HG02623 (cell line): ENCODE results near the gene RETREG1.

Experiments used
- ATAC-seq: cut with Tn5 transposase; IDR thresholded peaks from one replicate; pipeline ENCODE4 v1.9.1; 2021; ENCODE audit warnings: moderate library complexity; ENCODE audit not compliant: unreplicated experiment

The RETREG1 gene

GRCh38 chr5:16534280-16534679 lies 82.5 kb downstream of the RETREG1 start:
- no peak for ATAC-seq

- ATAC-seq, result no peak
Observed at GRCh38 chr5:16531063-16531648, 85.6 kb downstream of the RETREG1 start.

- no peak for ATAC-seq
Observed at GRCh38 chr5:16529306-16529705, 87.5 kb downstream of the RETREG1 start.

- ATAC-seq, result no peak
Observed at GRCh38 chr5:16528382-16529110, 88.3 kb downstream of the RETREG1 start.

GRCh38 chr5:16525651-16526050 lies 91.1 kb downstream of the RETREG1 start:
- no peak for ATAC-seq

- ATAC-seq, result no peak
Observed at GRCh38 chr5:16524286-16524685, 92.5 kb downstream of the RETREG1 start.

- ATAC-seq, result no peak
Observed at GRCh38 chr5:16521521-16522483, 95.0 kb downstream of the RETREG1 start.

- ATAC-seq, result no peak
Observed at GRCh38 chr5:16520841-16521240, 96.0 kb downstream of the RETREG1 start.

- ATAC-seq, result no peak
Observed at GRCh38 chr5:16519435-16519834, 97.4 kb downstream of the RETREG1 start.

GRCh38 chr5:16518606-16519005 lies 98.2 kb downstream of the RETREG1 start:
- no peak for ATAC-seq

- no peak for ATAC-seq
Observed at GRCh38 chr5:16515532-16515931, 101.3 kb downstream of the RETREG1 start.

- ATAC-seq, result no peak
Observed at GRCh38 chr5:16510098-16510497, 106.7 kb downstream of the RETREG1 start.

- ATAC-seq, result no peak
Observed at GRCh38 chr5:16508730-16509531, 107.9 kb downstream of the RETREG1 start.

GRCh38 chr5:16507716-16508115 lies 109.1 kb downstream of the RETREG1 start:
- no peak for ATAC-seq

GRCh38 chr5:16505904-16506303 lies 110.9 kb downstream of the RETREG1 start:
- no peak for ATAC-seq

GRCh38 chr5:16505140-16505891 lies 111.5 kb downstream of the RETREG1 start:
- ATAC-seq, result no peak

- ATAC-seq, result no peak
Observed at GRCh38 chr5:16504571-16504970, 112.2 kb downstream of the RETREG1 start.

- no peak for ATAC-seq
Observed at GRCh38 chr5:16502866-16503265, 113.9 kb downstream of the RETREG1 start.

- ATAC-seq, result no peak
Observed at GRCh38 chr5:16500024-16500423, 116.8 kb downstream of the RETREG1 start.

- no peak for ATAC-seq
Observed at GRCh38 chr5:16497546-16497945, 119.3 kb downstream of the RETREG1 start.
